ENCODE measurements around the gene DMRTA2.

DMRTA2 gene

DNA sequence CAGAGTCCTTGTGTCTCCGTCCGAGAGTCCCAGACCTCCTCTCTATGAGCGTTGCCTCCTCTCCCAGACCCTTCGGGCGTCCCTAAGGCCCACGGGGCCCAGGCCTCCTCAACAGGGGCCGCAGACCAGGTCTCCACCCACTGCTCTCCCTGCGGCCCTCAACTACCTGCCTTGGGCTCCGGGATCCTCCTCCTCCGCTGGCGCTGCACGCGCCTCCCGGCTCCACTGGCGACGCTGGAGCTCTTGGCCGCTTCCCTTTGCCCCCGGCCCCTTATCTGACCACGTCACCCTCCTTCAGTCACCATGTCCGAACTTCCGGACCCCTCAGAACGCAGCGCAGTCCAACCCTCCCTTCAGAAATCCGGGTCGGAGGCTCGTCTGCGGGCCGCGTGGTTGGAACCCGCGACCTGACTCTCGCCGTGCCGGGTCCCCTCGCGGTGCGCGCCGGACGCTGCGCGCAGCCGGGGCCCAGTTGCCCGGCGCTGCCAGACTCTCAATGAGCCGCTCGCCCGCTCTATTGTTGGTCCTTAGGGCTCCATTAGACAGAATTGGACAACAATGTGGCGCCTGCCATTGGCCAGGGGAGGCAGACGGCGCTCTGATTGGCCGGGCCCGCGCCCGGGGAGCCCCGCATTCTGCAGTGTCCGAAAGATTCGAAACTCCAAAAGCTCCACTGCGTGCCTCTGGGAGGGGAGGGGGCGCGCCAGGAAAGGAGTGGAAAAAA lies at the start of gene DMRTA2:
DMRTA2 (minus strand) TSS at position 498 of the 724 bp plus-strand sequence. CDS start 1,907 bp downstream, outside the sequence.
- Histone ChIP-seq H3K36me3 (no peaks in the 10 kb centered on the region), H3K4me2 (no peak within 1 kb of the TSS), H3K4me3 (no peak within 1 kb of the TSS), H3K27me3 (peaks cover 100% of the 10 kb centered on the region), H3K9ac (no peak within 1 kb of the TSS), H3K27ac (no peak within 1 kb of the TSS), H3K9me3 (peaks cover 98% of the 10 kb centered on the region), H3K4me1 (no peaks in the 10 kb centered on the region), H4K20me1 (0 out of 2 replicates have a peak, but pooled peaks cover 7% of the 10 kb centered on the region)
- TF ChIP-seq Cebpa-rat (IDR thresholded peaks at IDR 0.05), result no peak

DNA sequence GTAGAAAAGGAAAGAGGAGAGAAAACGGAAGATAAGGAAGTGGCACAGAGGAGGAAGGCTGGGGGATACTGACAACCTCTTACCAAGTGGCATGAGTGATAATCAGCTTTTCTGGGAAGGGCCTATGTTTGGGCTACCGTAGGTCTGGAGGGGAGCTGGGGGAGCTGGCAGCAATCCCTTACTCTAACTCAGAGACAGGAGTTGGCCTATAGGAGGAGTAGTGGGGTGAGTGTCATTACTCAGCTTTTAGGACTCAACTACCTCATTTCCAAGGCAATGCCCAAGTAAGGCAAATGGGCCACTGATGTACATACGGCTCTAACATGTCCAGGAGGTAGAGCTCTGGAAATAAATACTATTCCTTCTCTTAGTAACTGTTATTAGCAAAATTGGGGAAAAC lies 48.7 kb upstream of the DMRTA2 start:
- H3K4me1 ChIP-seq, result no peaks in the 10 kb centered on the region
- no peak for TF ChIP-seq Cebpa-rat (IDR thresholded peaks at IDR 0.05)
- H3K9me3 ChIP-seq, result no peaks in the 10 kb centered on the region
- H3K9ac ChIP-seq, result no peak overlapping the region
- no peak overlapping the region for H3K4me2 ChIP-seq
- no peaks in the 10 kb centered on the region for H3K27me3 ChIP-seq
- H3K36me3 ChIP-seq, result peaks cover 38% of the 10 kb centered on the region
- no peaks in the 10 kb centered on the region for H4K20me1 ChIP-seq
- no peak overlapping the region for H3K27ac ChIP-seq
- H3K4me3 ChIP-seq, result no peak overlapping the region

DNA sequence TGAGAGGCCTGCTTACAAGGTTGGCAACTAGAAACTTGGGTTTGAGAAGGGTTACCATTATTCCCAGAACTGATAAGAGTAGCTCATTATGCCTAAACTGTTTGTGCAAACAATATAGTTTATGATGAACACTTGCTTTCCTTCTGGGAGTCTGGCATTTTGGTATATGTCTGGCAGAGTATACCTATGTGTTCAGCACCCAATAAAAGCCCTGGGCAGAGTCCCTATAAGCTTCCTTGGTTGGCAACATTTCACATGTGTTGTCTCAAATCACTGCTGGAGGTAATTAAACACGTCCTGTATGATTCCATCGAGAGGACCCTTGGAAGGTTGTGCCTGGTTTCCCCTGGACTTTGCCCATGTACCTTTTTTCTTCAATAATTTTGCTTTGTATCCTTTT lies 39.7 kb upstream of the DMRTA2 start:
- Histone ChIP-seq H3K27me3 (no peaks in the 10 kb centered on the region), H4K20me1 (no peaks in the 10 kb centered on the region), H3K9ac (no peak overlapping the region), H3K4me2 (no peak overlapping the region), H3K9me3 (no peaks in the 10 kb centered on the region), H3K27ac (no peak overlapping the region), H3K4me3 (no peak overlapping the region), H3K36me3 (peaks cover 11% of the 10 kb centered on the region; the same call in 1 of the 2 replicates), H3K4me1 (peaks cover 15% of the 10 kb centered on the region)
- TF ChIP-seq Cebpa-rat (IDR thresholded peaks at IDR 0.05), result no peak

DNA sequence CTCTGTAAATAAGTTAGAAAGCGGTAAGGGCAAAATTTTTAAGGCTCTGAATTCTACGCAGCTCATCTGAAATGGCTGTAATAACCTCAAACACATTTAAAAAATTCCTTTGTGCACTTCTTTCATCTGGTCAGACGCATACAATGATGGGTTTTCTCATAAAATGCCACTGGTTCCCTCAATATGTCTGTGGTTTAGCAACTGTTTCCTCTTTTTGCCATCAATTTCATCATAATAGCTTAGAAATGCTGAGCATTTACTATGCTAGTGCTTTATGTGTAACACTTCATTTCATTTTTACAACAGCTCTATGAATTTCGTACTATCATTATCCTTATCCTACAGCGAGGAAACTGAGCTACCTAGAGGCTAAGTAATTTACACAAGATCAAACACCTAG lies 35.3 kb upstream of the DMRTA2 start:
- peak overlapping the region; percentile 38 for H3K4me2 ChIP-seq

DNA sequence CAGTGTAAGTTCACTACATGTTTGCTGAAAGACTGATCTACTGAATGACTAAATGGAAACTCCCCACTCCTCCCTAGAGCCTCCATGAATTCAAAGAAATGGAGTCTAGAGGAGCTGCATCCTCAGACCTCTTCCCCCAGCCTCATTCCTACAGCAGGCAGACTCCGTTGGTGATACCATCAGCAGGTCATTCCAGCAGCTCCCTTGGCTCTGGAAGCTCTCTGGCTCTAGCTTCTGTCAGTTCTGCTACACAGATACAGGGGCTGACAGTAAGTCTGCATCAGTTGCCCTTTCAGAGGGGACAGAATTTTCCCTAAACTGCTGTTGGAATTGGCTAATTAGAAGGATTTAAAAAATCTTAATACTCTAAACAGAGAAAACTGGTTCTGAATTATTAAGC lies 31.7 kb upstream of the DMRTA2 start:
- Histone ChIP-seq H3K9me3 (no peaks in the 10 kb centered on the region), H3K27ac (no peak overlapping the region), H3K36me3 (0 out of 2 replicates have a peak, but pooled peaks cover 12% of the 10 kb centered on the region), H3K27me3 (no peaks in the 10 kb centered on the region), H3K4me2 (no peak overlapping the region), H4K20me1 (no peaks in the 10 kb centered on the region), H3K4me1 (peaks cover 33% of the 10 kb centered on the region), H3K4me3 (no peak overlapping the region), H3K9ac (no peak overlapping the region)
- TF ChIP-seq Cebpa-rat (IDR thresholded peaks at IDR 0.05), result no peak

More for the DNA sequence above, 35.3 kb upstream of the DMRTA2 start:
- Histone ChIP-seq H3K9me3 (no peaks in the 10 kb centered on the region), H3K27ac (no peak overlapping the region), H3K27me3 (no peaks in the 10 kb centered on the region), H3K4me1 (peaks cover 15% of the 10 kb centered on the region), H3K4me3 (no peak overlapping the region), H3K36me3 (0 out of 2 replicates have a peak, but pooled peaks cover 7% of the 10 kb centered on the region), H4K20me1 (no peaks in the 10 kb centered on the region), H3K9ac (no peak overlapping the region)
- TF ChIP-seq Cebpa-rat (IDR thresholded peaks at IDR 0.05), result no peak

DNA sequence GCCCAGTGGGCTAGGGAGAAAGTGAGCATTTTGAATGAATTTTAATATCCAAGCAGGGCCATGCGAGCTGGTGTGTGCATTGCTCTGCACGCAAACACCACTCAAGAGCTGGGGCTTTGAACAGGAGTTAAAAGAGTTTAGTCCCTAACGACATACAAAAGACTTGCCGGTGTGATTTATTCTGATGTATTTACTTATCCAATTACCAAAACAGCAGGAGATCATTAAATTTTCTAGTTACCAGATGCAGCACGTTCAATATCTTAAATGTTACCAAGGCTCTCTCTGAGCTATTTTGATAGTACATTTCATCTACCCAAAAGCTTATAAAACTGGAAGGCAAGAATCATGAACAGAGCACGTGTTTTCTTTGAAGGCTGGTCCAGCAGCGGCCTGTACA lies 30.0 kb upstream of the DMRTA2 start:
- no peaks in the 10 kb centered on the region for H4K20me1 ChIP-seq
- H3K27ac ChIP-seq, result no peak overlapping the region
- no peak overlapping the region for H3K9ac ChIP-seq
- H3K4me3 ChIP-seq, result no peak overlapping the region
- no peak overlapping the region for H3K4me2 ChIP-seq
- TF ChIP-seq Cebpa-rat (IDR thresholded peaks at IDR 0.05), result no peak
- no peaks in the 10 kb centered on the region for H3K27me3 ChIP-seq
- H3K9me3 ChIP-seq, result no peaks in the 10 kb centered on the region
- H3K4me1 ChIP-seq, result peaks cover 20% of the 10 kb centered on the region
- 0 out of 2 replicates have a peak, but pooled peaks cover 12% of the 10 kb centered on the region for H3K36me3 ChIP-seq

DNA sequence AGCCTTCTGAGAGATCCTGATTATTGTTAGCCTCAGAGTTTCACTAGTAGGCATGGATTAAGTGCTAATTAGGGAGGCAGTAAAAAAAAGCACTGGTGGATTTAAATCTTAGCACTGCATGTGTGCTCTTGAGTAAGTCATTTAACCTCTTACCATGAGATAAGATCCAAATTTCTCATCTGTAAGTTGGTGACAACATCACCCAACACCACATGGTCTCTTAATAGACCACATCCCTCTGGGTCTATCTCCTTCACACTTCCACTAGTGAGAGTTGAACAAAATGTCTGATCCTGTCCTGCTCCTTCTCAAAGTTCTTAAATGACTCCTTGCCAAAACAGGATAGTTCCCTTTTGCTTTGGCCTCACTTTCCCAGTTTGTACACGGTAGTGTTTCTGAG lies 29.5 kb upstream of the DMRTA2 start:
- Histone ChIP-seq H3K4me2 (no peak overlapping the region), H3K4me3 (no peak overlapping the region), H3K27ac (no peak overlapping the region), H3K9ac (no peak overlapping the region), H3K9me3 (no peaks in the 10 kb centered on the region), H4K20me1 (no peaks in the 10 kb centered on the region), H3K27me3 (no peaks in the 10 kb centered on the region), H3K36me3 (0 out of 2 replicates have a peak, but pooled peaks cover 12% of the 10 kb centered on the region), H3K4me1 (peaks cover 18% of the 10 kb centered on the region)
- no peak for TF ChIP-seq Cebpa-rat (IDR thresholded peaks at IDR 0.05)

DNA sequence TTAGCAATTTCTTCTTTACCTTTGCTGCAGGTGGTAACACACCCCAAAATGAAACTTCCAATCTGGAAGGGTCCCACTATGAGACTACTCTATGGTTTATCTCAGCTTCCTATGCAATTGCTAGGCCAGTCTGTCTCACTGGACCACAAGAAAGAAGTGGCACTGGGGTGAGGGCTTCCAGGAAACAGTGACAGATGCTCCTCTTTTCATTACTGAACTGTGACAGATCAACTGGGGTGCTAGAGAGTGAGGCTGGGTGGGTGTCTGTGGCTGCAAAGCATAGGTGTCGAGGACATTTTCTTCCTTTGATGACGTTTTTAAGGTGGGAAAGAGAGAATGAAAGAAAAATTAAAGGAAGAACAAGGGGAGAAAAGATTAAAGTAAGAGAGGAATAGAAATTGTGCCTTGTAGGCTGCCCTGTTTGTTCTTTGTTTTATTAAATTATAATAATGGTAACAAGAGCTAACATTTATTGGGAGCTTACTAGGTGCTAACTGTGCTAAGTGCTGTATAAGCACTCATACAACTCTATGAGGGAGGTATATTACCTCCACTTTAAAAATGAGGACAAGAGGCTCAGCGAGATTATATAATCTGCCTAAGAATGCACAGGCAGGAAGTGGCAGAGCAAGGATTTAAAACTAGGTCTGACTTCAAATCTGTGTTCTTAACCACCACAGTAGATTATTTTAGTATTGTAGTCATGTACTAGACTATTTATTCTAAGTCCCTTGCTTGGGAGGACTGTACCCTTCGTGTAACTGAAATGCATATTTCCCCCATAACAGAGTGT lies 27.8 kb upstream of the DMRTA2 start:
- no peaks in the 10 kb centered on the region for H4K20me1 ChIP-seq
- H3K36me3 ChIP-seq, result 0 out of 2 replicates have a peak, but pooled peaks cover 12% of the 10 kb centered on the region
- H3K27ac ChIP-seq, result no peak overlapping the region
- no peaks in the 10 kb centered on the region for H3K9me3 ChIP-seq
- H3K4me2 ChIP-seq, result peak overlapping the region; percentile 24
- no peak for TF ChIP-seq Cebpa-rat (IDR thresholded peaks at IDR 0.05)
- H3K9ac ChIP-seq, result no peak overlapping the region
- H3K4me1 ChIP-seq, result peaks cover 18% of the 10 kb centered on the region
- no peaks in the 10 kb centered on the region for H3K27me3 ChIP-seq
- H3K4me3 ChIP-seq, result no peak overlapping the region

DNA sequence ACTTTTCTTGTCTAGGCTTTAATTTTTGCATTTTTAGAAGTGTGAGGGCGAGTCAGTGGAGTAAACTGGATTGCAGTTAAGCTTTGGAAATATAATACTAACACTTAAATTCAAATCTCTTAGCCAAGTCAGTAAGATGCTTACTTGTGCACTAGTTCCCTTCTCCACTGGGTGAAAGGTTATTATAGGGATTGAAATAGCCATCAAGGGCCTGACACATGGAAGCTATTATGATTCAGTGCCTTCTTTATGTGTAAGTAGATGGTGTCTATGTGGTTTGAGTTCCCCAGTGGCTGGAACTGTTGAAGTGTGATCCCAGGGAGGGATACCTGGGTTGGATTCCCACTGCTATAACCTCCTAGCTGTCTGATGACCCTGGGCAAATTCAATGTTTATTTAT lies 24.7 kb upstream of the DMRTA2 start:
- Histone ChIP-seq H3K9me3 (no peaks in the 10 kb centered on the region), H3K9ac (no peak overlapping the region), H3K4me2 (no peak overlapping the region), H4K20me1 (no peaks in the 10 kb centered on the region), H3K36me3 (0 out of 2 replicates have a peak, but pooled peaks cover 6% of the 10 kb centered on the region), H3K4me1 (peaks cover 18% of the 10 kb centered on the region), H3K27ac (no peak overlapping the region), H3K27me3 (no peaks in the 10 kb centered on the region), H3K4me3 (no peak overlapping the region)
- TF ChIP-seq Cebpa-rat (IDR thresholded peaks at IDR 0.05), result no peak

DNA sequence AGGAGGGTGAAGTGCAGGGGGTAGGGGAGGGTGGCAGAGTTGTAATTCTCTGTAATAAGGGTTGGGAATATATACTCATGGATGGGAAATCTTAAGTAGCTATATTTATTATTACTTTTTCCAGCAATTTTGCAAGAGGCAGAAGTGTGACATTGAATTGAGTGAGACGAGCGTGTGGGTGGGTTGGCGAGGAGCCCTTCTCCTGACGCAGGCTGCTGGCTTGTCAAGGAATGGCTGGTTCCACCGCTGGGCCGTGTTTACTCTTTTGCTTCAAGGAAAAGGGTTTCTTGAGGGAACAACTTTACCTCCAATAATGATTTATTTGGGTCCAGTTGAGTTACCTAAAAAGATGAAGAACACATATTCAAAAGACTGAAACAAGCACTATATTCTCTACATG lies 17.9 kb upstream of the DMRTA2 start:
- H3K9ac ChIP-seq, result no peak overlapping the region

More for the DNA sequence above, 17.9 kb upstream of the DMRTA2 start:
- no peak overlapping the region for H3K4me2 ChIP-seq
- H3K27me3 ChIP-seq, result no peaks in the 10 kb centered on the region
- H4K20me1 ChIP-seq, result no peaks in the 10 kb centered on the region
- TF ChIP-seq Cebpa-rat (IDR thresholded peaks at IDR 0.05), result no peak
- no peak overlapping the region for H3K4me3 ChIP-seq
- H3K27ac ChIP-seq, result no peak overlapping the region
- peaks cover 39% of the 10 kb centered on the region for H3K36me3 ChIP-seq
- no peaks in the 10 kb centered on the region for H3K9me3 ChIP-seq
- H3K4me1 ChIP-seq, result no peaks in the 10 kb centered on the region
